ENCODE data around the gene MCC.

Gene MCC

DNA sequence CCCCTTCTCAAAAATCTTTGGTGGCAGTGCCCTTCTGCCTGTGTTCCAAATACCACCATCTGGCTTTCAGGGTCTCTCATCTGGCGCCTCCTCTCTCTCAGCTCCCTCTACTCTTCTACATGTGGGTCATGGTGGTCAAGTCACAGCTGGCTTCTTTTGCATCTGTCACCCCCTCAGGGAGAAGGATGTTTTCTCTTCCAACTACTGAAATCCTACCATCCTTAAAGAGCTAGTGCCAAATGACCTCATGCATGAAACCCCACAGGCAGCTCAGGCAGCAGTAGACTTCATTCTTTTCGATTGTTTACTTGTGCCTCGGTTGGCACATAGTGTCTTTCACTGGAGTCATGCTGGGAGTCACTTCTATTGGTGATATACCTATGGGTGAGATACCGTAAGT, 292.5 kb downstream of the MCC start:
- DNase-seq (ENCODE audit: low read depth) = no peak
- TF ChIP-seq, protein P1, sequence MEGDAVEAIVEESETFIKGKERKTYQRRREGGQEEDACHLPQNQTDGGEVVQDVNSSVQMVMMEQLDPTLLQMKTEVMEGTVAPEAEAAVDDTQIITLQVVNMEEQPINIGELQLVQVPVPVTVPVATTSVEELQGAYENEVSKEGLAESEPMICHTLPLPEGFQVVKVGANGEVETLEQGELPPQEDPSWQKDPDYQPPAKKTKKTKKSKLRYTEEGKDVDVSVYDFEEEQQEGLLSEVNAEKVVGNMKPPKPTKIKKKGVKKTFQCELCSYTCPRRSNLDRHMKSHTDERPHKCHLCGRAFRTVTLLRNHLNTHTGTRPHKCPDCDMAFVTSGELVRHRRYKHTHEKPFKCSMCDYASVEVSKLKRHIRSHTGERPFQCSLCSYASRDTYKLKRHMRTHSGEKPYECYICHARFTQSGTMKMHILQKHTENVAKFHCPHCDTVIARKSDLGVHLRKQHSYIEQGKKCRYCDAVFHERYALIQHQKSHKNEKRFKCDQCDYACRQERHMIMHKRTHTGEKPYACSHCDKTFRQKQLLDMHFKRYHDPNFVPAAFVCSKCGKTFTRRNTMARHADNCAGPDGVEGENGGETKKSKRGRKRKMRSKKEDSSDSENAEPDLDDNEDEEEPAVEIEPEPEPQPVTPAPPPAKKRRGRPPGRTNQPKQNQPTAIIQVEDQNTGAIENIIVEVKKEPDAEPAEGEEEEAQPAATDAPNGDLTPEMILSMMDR (IDR thresholded peaks at IDR 0.05; ENCODE audit: low read depth, low read length, missing control alignments) = no peak
- H3K4me3 ChIP-seq (ENCODE audit: low read depth, low read length) = no peak overlapping the region
- in situ Hi-C loops (cut with HindIII; ENCODE audit: low sequenced_read_pairs) = no loop called here

DNA sequence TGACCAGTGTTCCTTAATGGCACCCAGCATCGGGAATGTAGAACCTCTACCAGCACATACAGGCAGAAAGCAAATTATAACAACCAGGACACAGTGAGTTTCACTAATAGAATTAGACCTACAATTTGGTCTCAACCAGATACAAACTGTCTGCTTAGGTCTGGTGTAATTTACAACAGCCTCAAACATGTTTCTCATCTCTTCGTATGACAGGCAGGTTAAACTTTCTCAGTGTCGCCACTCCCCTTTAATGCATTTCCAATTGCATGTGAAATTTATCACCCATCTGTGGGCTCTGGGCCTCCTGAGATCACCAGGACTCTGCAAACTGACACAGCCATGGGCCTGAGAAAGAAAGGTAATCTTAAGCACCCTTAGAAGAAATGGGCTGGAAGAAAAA, 293.0 kb downstream of the MCC start:
- H3K4me3 ChIP-seq (ENCODE audit: low read depth, low read length) = no peak overlapping the region
- in situ Hi-C loops (cut with HindIII; ENCODE audit: low sequenced_read_pairs) = no loop called here
- no peak for DNase-seq (ENCODE audit: low read depth)
- TF ChIP-seq, protein P1 (IDR thresholded peaks at IDR 0.05; ENCODE audit: low read depth, low read length, missing control alignments) = no peak

GRCh38 chr5:113194591-113194990, 293.7 kb downstream of the MCC start:
- TF ChIP-seq, protein P1 (IDR thresholded peaks at IDR 0.05; ENCODE audit: low read depth, low read length, missing control alignments) = no peak
- in situ Hi-C loops (cut with HindIII; ENCODE audit: low sequenced_read_pairs) = loop anchor here (5.0 kb wide), 1 partner anchor 72 kb away; no protein-coding TSS in a partner anchor

DNA sequence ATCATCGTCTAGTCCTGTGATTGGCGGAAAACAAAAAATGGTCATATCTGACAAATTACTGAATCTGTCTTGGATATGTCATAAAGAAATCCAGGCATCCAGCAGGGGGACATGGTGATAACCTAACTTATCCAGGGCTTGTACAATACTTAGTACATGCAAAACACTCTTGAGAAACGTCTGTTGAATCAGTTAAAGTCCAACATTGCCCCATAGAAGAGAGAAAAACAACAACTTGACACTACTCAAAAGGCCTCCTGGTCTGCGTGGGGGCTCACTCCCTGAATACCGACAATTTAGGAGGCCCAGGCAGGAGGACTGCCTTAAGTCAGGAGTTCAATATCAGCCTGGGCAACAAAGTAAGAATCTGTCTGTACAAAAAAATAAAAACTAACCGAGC, 294.1 kb downstream of the MCC start:
- in situ Hi-C loops (cut with HindIII; ENCODE audit: low sequenced_read_pairs) = loop anchor here (5.0 kb wide), 1 partner anchor 72 kb away; no protein-coding TSS in a partner anchor
- TF ChIP-seq, protein P1 (IDR thresholded peaks at IDR 0.05; ENCODE audit: low read depth, low read length, missing control alignments) = no peak
- H3K4me3 ChIP-seq (ENCODE audit: low read depth, low read length) = no peak overlapping the region
- no peak for DNase-seq (ENCODE audit: low read depth)

More at GRCh38 chr5:113194591-113194990, 293.7 kb downstream of the MCC start:
- no peak for DNase-seq (ENCODE audit: low read depth)
- H3K4me3 ChIP-seq (ENCODE audit: low read depth, low read length) = no peak overlapping the region

DNA sequence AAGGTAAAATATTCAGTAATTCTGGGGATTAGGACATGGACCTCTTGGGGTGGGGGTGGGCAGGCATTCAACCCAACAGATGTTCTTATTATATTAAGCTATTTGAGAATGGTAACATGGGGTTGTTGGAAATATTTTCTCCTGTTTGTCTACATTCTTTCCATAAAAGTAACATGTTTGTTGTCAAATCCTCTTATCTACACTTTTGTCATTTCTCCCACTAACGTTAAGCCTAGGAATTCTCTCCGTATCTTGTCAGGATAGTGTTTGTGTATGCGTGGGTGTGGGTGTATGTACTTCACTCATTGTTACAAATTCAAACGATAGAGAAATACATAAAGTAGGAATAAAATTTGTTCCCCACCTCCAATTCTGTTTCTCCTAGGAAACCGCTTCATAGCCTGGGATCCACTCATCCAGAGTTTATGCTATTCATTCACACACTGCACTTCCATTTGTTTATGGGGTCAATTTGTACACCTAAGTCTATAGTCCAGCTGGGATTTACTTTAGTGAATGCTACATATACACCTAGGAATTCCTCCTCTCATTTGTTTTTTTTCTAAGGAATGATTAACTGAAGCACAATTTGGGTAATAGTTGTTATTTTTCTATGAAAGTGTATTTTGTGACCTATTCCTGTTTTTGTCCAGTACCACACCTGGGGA, 294.8 kb downstream of the MCC start:
- in situ Hi-C loops (cut with HindIII; ENCODE audit: low sequenced_read_pairs) = loop anchor here (5.0 kb wide), 1 partner anchor 71 kb away; no protein-coding TSS in a partner anchor
- TF ChIP-seq, protein P1 (IDR thresholded peaks at IDR 0.05; ENCODE audit: low read depth, low read length, missing control alignments) = no peak
- H3K4me3 ChIP-seq (ENCODE audit: low read depth, low read length) = no peak overlapping the region
- DNase-seq (ENCODE audit: low read depth) = no peak

GRCh38 chr5:113192541-113192940, 295.7 kb downstream of the MCC start:
- TF ChIP-seq, protein P1 (IDR thresholded peaks at IDR 0.05; ENCODE audit: low read depth, low read length, missing control alignments) = no peak
- DNase-seq (ENCODE audit: low read depth) = no peak
- in situ Hi-C loops (cut with HindIII; ENCODE audit: low sequenced_read_pairs) = loop anchor here (5.0 kb wide), 1 partner anchor 70 kb away; no protein-coding TSS in a partner anchor
- no peak overlapping the region for H3K4me3 ChIP-seq (ENCODE audit: low read depth, low read length)

Measured in astrocyte of the cerebellum (primary cell).